ENCODE results near the gene RXYLT1. TPM values are rescaled to one million over a fixed set of nuclear protein-coding genes. Genes with fewer than 3 reads are reported as not detected.

RXYLT1 gene
- total and polyA plus RNA-seq, 2 donors (not counting 1 experiment from before 2014, with no cell fraction given) = 13.2 to 19.6 TPM

DNA sequence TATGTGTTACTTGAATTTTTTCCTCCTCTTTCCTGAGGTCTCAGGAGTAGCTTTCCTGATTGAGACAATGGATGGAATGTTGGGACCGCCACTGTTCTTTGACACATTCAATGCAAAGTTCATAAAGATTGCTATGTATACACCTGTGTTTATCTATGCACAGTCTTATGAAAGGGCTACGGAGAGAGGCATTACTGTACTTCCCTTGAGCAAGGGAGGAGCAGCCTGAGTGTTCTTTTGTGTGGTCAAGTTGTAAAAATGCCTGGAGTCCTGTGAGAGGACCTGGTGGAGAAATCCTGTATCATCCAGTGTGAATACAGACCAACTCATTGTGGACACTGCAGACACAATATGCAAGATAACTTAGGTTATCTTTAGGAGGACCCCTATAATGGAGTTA lies 66.0 kb downstream of the RXYLT1 start:
- Histone ChIP-seq H2AFZ (ENCODE audit: low read length) (no peak overlapping the region), H3K27ac (ENCODE audit: insufficient read depth, low read length) (peak overlapping the region; percentile 95), H4K20me1 (ENCODE audit: control insufficient read depth, extremely low read depth, insufficient read depth, low read length) (no peaks in the 10 kb centered on the region), H3K4me1 (ENCODE audit: control insufficient read depth, extremely low read depth, insufficient read depth, low read length) (peaks cover 5% of the 10 kb centered on the region), H3K4me2 (ENCODE audit: extremely low read depth, insufficient read depth, low read length) (peak overlapping the region; percentile 90), H3K4me3 (replicated peaks in 1 of 4; ENCODE audit: control extremely low read depth in 1 of 4, insufficient read depth in 1 of 4, low read depth in 3 of 4, low read length in 4 of 4) (peak overlapping the region; percentile 84 to 98 (median 93)), H3K79me2 (ENCODE audit: control insufficient read depth, insufficient read depth, low read length) (peaks cover 65% of the 10 kb centered on the region), H3K36me3 (ENCODE audit: control insufficient read depth, insufficient read depth, low read length) (peaks cover 2% of the 10 kb centered on the region), H3K27me3 (ENCODE audit: control insufficient read depth, insufficient read depth, low read length) (no peaks in the 10 kb centered on the region), H3K9me3 (ENCODE audit: control insufficient read depth, insufficient read depth, low read depth, low read length) (no peaks in the 10 kb centered on the region), H3K9ac (ENCODE audit: insufficient read depth, low read length) (peak overlapping the region; percentile 98)
- TF ChIP-seq, protein P1, sequence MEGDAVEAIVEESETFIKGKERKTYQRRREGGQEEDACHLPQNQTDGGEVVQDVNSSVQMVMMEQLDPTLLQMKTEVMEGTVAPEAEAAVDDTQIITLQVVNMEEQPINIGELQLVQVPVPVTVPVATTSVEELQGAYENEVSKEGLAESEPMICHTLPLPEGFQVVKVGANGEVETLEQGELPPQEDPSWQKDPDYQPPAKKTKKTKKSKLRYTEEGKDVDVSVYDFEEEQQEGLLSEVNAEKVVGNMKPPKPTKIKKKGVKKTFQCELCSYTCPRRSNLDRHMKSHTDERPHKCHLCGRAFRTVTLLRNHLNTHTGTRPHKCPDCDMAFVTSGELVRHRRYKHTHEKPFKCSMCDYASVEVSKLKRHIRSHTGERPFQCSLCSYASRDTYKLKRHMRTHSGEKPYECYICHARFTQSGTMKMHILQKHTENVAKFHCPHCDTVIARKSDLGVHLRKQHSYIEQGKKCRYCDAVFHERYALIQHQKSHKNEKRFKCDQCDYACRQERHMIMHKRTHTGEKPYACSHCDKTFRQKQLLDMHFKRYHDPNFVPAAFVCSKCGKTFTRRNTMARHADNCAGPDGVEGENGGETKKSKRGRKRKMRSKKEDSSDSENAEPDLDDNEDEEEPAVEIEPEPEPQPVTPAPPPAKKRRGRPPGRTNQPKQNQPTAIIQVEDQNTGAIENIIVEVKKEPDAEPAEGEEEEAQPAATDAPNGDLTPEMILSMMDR (conservative IDR thresholded peaks at IDR 0.05 in 1 of 2, IDR thresholded peaks at IDR 0.05 in 1 of 2; ENCODE audit: low read depth in 1 of 2, low read length in 2 of 2) = no peak
- no peak for TF ChIP-seq EZH2 (IDR thresholded peaks at IDR 0.05; ENCODE audit: low read length, missing control alignments)
- peak; percentile 47 to 55 for DNase-seq (ENCODE audit: low read depth in 2 of 2)

DNA sequence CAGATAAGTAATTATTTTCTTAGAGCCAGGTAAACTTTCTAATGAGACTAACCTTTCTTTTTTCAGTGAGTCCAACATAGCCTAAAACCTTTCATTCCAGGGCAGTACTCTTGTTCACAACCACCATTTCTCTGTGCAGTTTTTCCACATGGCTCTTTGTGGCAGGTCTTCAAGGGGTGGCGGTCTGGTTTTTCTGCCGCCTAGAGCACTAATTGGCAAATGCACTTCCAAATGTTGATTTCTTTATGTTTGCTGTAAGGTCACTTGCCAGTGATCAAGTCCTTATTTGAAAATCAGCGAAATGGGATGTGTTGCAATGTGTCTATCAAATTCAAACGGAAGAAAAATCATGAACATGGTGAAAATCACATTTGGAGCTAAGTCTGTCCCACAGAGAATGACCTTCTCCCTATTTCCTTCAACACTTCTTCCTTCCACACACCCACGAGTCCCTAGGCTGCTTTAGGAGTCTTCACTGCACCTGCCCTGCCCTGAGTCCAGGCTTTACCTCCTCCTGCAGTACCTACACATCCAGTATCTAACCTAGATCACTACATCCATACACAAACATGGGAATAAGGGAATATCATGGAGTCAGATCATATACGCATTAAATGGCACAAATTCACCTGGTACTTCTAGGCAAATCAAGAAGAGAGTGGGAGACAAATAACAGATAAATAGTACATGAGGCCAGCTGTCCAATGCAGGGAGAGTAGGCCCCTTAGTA lies 66.7 kb downstream of the RXYLT1 start:
- Histone ChIP-seq H2AFZ (ENCODE audit: low read length) (no peak overlapping the region), H3K9me3 (ENCODE audit: control insufficient read depth, insufficient read depth, low read depth, low read length) (no peaks in the 10 kb centered on the region), H3K79me2 (ENCODE audit: control insufficient read depth, insufficient read depth, low read length) (peaks cover 72% of the 10 kb centered on the region), H4K20me1 (ENCODE audit: control insufficient read depth, extremely low read depth, insufficient read depth, low read length) (no peaks in the 10 kb centered on the region), H3K4me2 (ENCODE audit: extremely low read depth, insufficient read depth, low read length) (peak overlapping the region; percentile 90), H3K4me1 (ENCODE audit: control insufficient read depth, extremely low read depth, insufficient read depth, low read length) (peaks cover 5% of the 10 kb centered on the region), H3K27me3 (ENCODE audit: control insufficient read depth, insufficient read depth, low read length) (no peaks in the 10 kb centered on the region), H3K4me3 (replicated peaks in 1 of 4; ENCODE audit: control extremely low read depth in 1 of 4, insufficient read depth in 1 of 4, low read depth in 3 of 4, low read length in 4 of 4) (peak overlapping the region; percentile 84 to 98 (median 93)), H3K27ac (ENCODE audit: insufficient read depth, low read length) (peak overlapping the region; percentile 95), H3K36me3 (ENCODE audit: control insufficient read depth, insufficient read depth, low read length) (peaks cover 2% of the 10 kb centered on the region), H3K9ac (ENCODE audit: insufficient read depth, low read length) (peak overlapping the region; percentile 13)
- TF ChIP-seq EZH2 (IDR thresholded peaks at IDR 0.05; ENCODE audit: low read length, missing control alignments) = no peak
- TF ChIP-seq, protein P1 (conservative IDR thresholded peaks at IDR 0.05 in 1 of 2, IDR thresholded peaks at IDR 0.05 in 1 of 2; ENCODE audit: low read depth in 1 of 2, low read length in 2 of 2) = peak in 1 of 2 donors; percentile 9
- DNase-seq (ENCODE audit: low read depth in 2 of 2) = peak in 1 of 2 donors; percentile 41

DNA sequence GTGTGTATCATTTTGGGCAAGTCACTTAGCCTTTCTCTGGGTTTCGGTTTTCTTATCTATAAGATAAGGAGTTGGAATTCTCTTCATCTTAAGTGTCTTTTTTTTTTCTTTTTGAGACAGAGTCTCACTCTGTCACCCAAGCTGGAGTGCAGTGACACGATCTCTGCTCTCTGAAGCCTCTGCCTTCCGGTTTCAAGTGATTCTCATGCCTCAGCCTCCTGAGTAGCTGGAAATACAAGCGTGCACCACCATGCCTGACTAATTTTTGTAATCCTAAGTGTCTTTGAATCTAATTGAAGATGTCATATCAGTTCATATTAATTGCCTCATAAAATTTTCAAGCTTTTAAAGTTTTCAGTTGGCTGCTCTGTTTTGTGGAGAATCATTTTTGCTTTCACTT lies 68.7 kb downstream of the RXYLT1 start:
- no peaks in the 10 kb centered on the region for H3K27me3 ChIP-seq (ENCODE audit: control insufficient read depth, insufficient read depth, low read length)
- no peak overlapping the region for H3K9ac ChIP-seq (ENCODE audit: insufficient read depth, low read length)
- H3K4me3 ChIP-seq (replicated peaks in 1 of 4; ENCODE audit: control extremely low read depth in 1 of 4, insufficient read depth in 1 of 4, low read depth in 3 of 4, low read length in 4 of 4) = peak overlapping the region in 1 of 4 experiments; percentile 8
- H3K36me3 ChIP-seq (ENCODE audit: control insufficient read depth, insufficient read depth, low read length) = peaks cover 2% of the 10 kb centered on the region
- DNase-seq (ENCODE audit: low read depth in 2 of 2) = no peak
- peaks cover 93% of the 10 kb centered on the region for H3K79me2 ChIP-seq (ENCODE audit: control insufficient read depth, insufficient read depth, low read length)
- H2AFZ ChIP-seq (ENCODE audit: low read length) = no peak overlapping the region
- H3K4me1 ChIP-seq (ENCODE audit: control insufficient read depth, extremely low read depth, insufficient read depth, low read length) = peaks cover 2% of the 10 kb centered on the region
- no peaks in the 10 kb centered on the region for H3K9me3 ChIP-seq (ENCODE audit: control insufficient read depth, insufficient read depth, low read depth, low read length)
- TF ChIP-seq EZH2 (IDR thresholded peaks at IDR 0.05; ENCODE audit: low read length, missing control alignments) = no peak
- TF ChIP-seq, protein P1 (conservative IDR thresholded peaks at IDR 0.05 in 1 of 2, IDR thresholded peaks at IDR 0.05 in 1 of 2; ENCODE audit: low read depth in 1 of 2, low read length in 2 of 2) = no peak
- H4K20me1 ChIP-seq (ENCODE audit: control insufficient read depth, extremely low read depth, insufficient read depth, low read length) = no peaks in the 10 kb centered on the region
- H3K27ac ChIP-seq (ENCODE audit: insufficient read depth, low read length) = no peak overlapping the region
- H3K4me2 ChIP-seq (ENCODE audit: extremely low read depth, insufficient read depth, low read length) = peak overlapping the region; percentile 61

Measured in fibroblast of lung (primary cell).